HCT116 (cell line): Measurements from ENCODE around the gene SP110.

ENCODE experiments used
- CTCF ChIP-seq, 3 experiments: fragments of 200-600 bp in 1 of 3; sonication (generic) in 1 of 3; IDR thresholded peaks in 2 of 3; conservative IDR thresholded peaks in 1 of 3; 2 replicates each; pipeline ENCODE4 v1.5.1; 2012 to 2017; ENCODE audit warnings: low read depth in 2 of 3, low read length in 2 of 3, antibody characterized with exemption in 1 of 3, borderline replicate concordance in 1 of 3, control low read depth in 1 of 3, mild to moderate bottlenecking in 1 of 3, mixed read lengths in 1 of 3, mixed run types in 1 of 3, moderate library complexity in 1 of 3; ENCODE audit not compliant: insufficient read depth in 1 of 3
- ELF1 ChIP-seq: IDR thresholded peaks from 2 replicates; pipeline ENCODE4 v1.6.1; 2012; ENCODE audit warnings: low read depth, borderline replicate concordance
- EZH2 ChIP-seq: fragments of 200-600 bp; sonication (generic); IDR thresholded peaks from 2 replicates; pipeline ENCODE4 v1.6.1; 2017; ENCODE audit warnings: antibody characterized with exemption, mixed run types
- EZH2phosphoT487 ChIP-seq: fragments of 200-600 bp; IDR thresholded peaks from 2 replicates; pipeline ENCODE4 v1.6.1; 2018; ENCODE audit warnings: antibody characterized with exemption, borderline replicate concordance
- POLR2A ChIP-seq: IDR thresholded peaks from 2 replicates; pipeline ENCODE4 v1.7.0; 2011; ENCODE audit warnings: borderline replicate concordance; ENCODE audit not compliant: insufficient read depth, insufficient read length; ENCODE audit errors: extremely low read depth
- POLR2AphosphoS5 ChIP-seq: IDR thresholded peaks from 2 replicates; pipeline ENCODE4 v1.6.1; 2011; ENCODE audit warnings: mild to moderate bottlenecking, low read depth, low read length, moderate library complexity
- SIN3A ChIP-seq: IDR thresholded peaks from 2 replicates; pipeline ENCODE4 v1.6.1; 2012; ENCODE audit warnings: low read depth
- SP1 ChIP-seq: IDR thresholded peaks from 2 replicates; pipeline ENCODE4 v1.6.1; 2012; ENCODE audit warnings: low read depth
- YY1 ChIP-seq: IDR thresholded peaks from 2 replicates; pipeline ENCODE4 v1.6.1; 2011; ENCODE audit warnings: low read length, low read depth, moderate library complexity, mild to moderate bottlenecking; ENCODE audit not compliant: insufficient replicate concordance; ENCODE audit errors: extremely low read depth

GRCh38 chr2:230209422-230210051 lies 10.2 kb downstream of the SP110 start:
- TF ChIP-seq SP1 (no peak), EZH2phosphoT487 (no peak), CTCF (IDR thresholded peaks at IDR 0.05 in 2 of 3, conservative IDR thresholded peaks at IDR 0.05 in 1 of 3; ENCODE audit: borderline replicate concordance in 1 of 3, insufficient read depth in 1 of 3, low read depth in 2 of 3, low read length in 2 of 3) (no peak), ELF1 (no peak), EZH2 (no peak), POLR2A (no peak), SIN3A (no peak), YY1 (no peak), POLR2AphosphoS5 (no peak)
